Stimulated activated CD4-positive, alpha-beta T cell treated with anti-CD3 and anti-CD28 coated beads, Interleukin-1b, Interleukin-23, amount 100 ng/mL, for 1 hour (primary cell): ENCODE data around the gene ROBO3.

ENCODE experiments used
- DNase-seq, 2 donors: peaks; one replicate each; pipeline ENCODE4 v3.0.0-alpha.2; 2020; ENCODE audit warnings: low read depth in 2 of 2

The ROBO3 gene, protein sequence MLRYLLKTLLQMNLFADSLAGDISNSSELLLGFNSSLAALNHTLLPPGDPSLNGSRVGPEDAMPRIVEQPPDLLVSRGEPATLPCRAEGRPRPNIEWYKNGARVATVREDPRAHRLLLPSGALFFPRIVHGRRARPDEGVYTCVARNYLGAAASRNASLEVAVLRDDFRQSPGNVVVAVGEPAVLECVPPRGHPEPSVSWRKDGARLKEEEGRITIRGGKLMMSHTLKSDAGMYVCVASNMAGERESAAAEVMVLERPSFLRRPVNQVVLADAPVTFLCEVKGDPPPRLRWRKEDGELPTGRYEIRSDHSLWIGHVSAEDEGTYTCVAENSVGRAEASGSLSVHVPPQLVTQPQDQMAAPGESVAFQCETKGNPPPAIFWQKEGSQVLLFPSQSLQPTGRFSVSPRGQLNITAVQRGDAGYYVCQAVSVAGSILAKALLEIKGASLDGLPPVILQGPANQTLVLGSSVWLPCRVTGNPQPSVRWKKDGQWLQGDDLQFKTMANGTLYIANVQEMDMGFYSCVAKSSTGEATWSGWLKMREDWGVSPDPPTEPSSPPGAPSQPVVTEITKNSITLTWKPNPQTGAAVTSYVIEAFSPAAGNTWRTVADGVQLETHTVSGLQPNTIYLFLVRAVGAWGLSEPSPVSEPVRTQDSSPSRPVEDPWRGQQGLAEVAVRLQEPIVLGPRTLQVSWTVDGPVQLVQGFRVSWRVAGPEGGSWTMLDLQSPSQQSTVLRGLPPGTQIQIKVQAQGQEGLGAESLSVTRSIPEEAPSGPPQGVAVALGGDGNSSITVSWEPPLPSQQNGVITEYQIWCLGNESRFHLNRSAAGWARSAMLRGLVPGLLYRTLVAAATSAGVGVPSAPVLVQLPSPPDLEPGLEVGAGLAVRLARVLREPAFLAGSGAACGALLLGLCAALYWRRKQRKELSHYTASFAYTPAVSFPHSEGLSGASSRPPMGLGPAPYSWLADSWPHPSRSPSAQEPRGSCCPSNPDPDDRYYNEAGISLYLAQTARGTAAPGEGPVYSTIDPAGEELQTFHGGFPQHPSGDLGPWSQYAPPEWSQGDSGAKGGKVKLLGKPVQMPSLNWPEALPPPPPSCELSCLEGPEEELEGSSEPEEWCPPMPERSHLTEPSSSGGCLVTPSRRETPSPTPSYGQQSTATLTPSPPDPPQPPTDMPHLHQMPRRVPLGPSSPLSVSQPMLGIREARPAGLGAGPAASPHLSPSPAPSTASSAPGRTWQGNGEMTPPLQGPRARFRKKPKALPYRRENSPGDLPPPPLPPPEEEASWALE (N-terminal part only)

DNA sequence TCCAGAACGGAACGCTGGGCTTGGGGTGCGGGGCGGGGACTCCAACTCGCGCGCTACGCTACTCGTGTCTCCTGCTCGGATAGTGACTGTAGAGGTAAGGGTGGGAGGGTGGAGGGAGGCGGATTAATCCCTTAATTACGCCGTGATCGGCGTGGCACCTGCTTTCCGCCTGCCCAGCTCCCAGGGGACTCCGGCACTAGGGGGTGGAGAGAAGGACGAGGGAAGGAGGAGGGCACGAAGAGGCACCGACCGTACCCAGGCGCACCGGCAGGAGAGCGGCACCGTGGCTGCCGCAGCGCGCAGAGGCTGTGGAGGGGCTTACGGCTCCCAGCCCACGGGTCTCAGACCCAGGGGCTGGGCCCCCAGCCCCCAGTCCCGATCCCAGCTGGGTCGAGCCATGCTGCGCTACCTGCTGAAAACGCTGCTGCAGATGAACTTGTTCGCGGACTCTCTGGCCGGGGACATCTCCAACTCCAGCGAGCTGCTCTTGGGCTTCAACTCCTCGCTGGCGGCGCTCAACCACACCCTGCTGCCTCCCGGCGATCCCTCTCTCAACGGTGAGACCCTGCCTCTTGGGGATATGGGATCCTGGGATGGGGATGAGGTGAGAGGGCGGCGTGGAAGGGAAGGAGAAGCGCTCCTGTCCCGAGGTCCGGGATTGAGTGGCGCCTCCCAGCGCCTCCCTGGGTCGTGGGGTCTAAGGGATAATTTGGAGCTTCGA lies at the start of gene ROBO3:
TSS of gene ROBO3 (plus strand) at position 252 of the 721 bp plus-strand sequence. CDS start at position 398, 146 bp downstream.
- DNase-seq, result no peak

- no peak for DNase-seq
These were observed 48.2 kb upstream of the ROBO3 start for GRCh38 chr11:124817036-124817435.

- DNase-seq, result no peak
These were observed 43.1 kb upstream of the ROBO3 start for GRCh38 chr11:124821995-124822730.

- DNase-seq, result no peak
These were observed 41.5 kb upstream of the ROBO3 start for GRCh38 chr11:124823512-124824376.

DNA sequence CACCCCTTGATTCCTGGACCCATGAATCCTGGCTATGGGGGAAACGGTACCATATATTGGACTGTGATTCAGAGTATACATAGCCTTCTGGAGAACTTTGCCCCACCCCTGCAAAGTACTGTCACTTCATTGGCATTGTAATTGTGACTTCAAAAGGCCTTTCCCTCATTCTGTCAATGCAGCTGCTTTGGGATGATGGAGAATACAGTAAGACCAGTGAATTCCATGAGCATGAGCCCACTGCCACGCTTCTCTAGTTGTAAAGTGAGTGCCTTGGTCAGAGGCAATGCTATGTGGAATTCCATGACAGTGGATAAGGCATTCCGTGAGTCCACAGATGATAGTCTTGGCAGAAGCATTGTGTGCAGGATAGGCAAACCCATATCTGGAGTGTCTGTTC lies 39.4 kb upstream of the ROBO3 start:
- no peak for DNase-seq

- no peak for DNase-seq
These were observed 35.2 kb upstream of the ROBO3 start for GRCh38 chr11:124829986-124830385.

- DNase-seq, result no peak
These were observed 34.5 kb upstream of the ROBO3 start for GRCh38 chr11:124830749-124831148.

- DNase-seq, result no peak
These were observed 33.3 kb upstream of the ROBO3 start for GRCh38 chr11:124831897-124832296.

DNA sequence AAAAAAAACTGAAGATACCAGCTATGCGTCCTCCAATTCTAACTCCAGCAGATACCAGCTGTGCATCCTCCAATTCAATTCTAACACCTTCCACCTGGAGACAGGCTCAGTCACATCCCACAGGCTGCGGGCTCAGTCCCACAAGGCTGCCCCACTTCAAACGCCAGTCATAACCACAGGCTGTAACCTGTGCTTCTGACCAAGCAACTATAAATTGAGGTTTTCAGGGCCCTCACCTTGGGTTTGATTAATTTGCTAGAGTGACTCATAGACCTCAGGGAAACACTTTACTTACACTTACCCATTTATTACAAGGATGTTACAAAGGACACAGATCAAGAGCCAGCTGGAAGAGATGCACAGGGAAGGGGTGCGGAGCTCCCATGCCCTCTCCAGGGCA lies 32.7 kb upstream of the ROBO3 start:
- DNase-seq, result no peak

DNA sequence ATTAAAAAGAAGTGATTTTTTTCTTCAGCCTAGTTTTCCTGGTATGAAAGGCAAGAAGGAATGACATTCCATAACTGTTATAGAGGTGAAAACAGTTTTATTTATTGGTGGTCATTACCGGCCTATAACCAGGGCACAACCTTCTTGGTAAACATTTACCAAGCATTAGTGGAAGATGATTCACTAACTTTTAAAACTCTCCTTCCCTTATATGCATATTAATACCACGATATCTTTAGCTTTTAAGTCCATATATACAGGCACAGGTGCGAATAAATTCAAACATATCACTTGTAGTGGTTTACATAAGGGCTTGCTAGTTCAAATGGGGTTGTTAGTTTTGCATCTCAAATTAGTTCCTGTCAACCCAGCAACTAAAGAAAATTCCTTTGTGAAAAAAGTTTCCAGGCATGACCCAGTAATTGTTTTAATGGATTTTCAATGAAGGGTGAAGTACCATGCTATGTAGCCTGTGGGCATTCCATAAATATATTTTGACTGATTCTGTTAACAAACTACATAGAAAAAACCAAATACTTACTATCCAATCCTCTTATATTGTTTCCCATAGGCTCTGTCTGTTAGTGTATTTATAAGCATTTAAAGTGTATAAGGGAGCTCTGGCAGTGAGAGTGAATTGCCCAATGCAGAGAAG lies 30.6 kb upstream of the ROBO3 start:
- no peak for DNase-seq

- no peak for DNase-seq
These were observed 29.3 kb upstream of the ROBO3 start for GRCh38 chr11:124835918-124836317.

DNA sequence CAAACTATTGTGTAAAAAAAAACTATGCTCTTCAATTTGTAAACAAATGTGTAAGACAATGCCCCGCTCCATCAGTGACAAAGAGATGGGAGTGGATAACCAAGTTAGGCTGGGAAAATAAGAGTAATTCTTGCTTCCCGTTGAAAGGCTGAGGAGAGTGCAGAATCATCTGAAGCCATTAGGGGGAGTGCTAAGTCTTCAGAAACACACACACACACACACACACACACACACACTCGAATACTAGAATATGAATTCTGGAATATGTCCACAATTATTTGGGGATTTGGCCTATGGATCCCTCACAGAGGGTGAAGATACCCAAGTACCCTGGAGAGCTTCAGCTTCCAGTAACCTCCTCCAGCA lies 27.8 kb upstream of the ROBO3 start:
- DNase-seq, result no peak

DNA sequence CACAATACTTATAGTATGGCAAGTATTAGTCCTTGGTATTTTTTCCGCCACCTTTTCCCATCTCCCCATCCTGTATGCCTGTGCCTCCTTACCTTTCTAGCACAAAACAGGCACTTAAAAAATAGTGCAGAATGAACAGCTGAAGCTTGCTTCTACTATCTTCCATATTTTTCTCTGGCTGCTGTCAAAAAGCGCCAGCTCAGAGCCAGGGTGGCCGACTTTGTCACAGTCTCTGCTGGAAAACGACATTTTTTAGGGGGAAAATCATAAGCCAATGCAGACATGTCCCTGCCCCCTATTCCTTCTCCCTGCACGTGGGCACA lies 26.5 kb upstream of the ROBO3 start:
- no peak for DNase-seq

DNA sequence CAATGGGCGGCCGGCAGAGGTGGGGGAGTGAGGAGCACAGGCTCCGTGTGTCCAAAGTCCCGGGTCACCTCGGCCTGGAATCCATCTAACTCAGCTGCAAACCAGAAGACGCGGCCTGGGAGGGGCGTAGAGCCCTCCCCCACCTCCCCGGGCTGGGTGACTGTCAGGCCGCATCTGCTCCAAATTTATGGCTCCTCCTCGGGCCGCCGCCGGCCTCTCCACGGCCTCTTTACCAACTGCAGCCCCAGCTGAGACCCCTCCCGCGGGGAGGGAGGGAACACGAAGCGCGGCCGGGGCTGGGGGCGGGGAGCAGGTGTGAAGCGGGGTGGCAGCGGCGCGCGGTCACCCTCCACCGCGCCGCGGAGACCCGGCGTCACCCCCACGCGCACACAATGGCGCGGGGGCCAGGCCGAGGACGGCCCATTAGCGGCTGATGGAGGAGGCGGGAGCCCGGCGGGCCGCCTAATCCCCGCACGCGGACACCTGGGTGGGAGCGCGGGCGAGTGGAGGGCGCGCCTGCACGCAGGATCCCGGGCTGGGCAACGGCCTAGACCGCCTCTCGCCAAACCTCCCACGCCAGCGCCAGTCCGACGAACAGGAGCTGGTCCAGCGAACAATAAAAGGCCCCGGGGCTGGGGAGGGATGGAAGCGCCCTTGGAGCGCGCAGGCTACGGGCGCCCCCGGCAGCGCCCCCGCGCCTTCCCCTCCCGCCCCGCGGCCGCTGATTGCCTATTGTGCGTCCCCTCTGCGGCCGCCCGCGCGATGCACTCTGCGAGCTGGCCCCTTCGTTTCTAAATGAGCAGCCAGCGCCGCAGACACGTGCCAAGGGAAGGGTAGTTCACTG lies 25.9 kb upstream of the ROBO3 start:
- no peak for DNase-seq

DNA sequence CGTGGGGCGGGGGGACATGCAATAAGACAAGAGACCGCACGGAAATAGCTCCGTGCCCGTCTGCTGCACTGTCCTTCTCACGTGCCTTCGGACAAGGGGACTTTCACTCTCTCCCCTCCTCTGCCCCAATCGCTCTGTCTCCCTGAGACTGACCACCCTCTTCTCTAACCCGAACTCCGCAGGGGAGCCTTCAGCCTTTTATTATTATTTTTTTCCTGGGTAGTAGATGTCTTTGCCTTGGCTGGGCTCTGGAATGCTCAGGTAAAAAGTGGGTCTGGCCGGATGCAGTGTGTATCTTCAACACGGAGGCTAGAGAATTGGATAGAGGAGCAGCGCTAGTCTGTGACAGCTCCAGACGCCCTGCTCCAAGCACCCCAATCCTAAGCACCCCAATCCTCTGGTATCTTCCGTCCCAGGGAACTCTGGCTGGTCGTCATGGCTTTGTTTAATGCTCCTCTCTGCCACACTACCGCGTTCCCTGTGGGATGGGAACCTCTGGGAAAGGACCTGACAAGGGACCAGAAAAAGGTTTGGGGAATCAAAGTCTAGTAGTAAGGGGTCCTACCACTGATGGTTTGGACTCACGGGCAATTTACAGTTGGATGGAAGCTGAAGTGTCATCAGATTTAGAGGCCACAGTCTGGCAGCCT lies 25.1 kb upstream of the ROBO3 start:
- no peak for DNase-seq

DNA sequence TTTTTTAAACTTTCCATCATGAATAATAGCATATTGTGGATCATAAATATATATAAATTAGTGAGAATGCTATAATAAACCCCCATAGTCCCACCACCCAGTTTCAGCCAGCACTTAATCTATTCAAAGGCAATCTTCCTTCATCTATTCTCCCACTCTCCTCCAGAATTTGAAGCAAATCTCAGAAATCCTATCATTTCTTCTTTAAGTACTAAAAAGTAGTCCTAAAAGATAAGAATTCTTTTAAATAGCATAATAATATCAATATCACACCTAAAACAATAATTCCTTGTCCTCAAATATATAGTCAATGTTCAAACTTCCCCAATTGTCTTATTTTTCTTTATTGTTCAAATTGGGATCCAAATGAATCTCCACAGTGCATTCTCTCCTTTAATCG lies 24.6 kb upstream of the ROBO3 start:
- DNase-seq, result no peak

GRCh38 chr11:124841201-124841600 lies 24.0 kb upstream of the ROBO3 start:
- DNase-seq, result no peak

GRCh38 chr11:124841840-124842239 lies 23.4 kb upstream of the ROBO3 start:
- no peak for DNase-seq
